GM18526 (cell line): Measurements from ENCODE around the gene KRTAP12-2.

Source experiments
- POLR2A ChIP-seq: IDR thresholded peaks from 3 replicates; pipeline ENCODE4 v1.6.1; 2011; ENCODE audit not compliant: insufficient read length; ENCODE audit errors: extremely low read depth

KRTAP12-2 gene

GRCh38 chr21:44696572-44696971 is 29.8 kb upstream of the KRTAP12-2 start:
- TF ChIP-seq POLR2A: no peak

- no peak for TF ChIP-seq POLR2A
Measured at GRCh38 chr21:44695641-44696040, 28.9 kb upstream of the KRTAP12-2 start.

- TF ChIP-seq POLR2A: no peak
Measured at GRCh38 chr21:44695184-44695583, 28.5 kb upstream of the KRTAP12-2 start.

- TF ChIP-seq POLR2A: no peak
Measured at GRCh38 chr21:44694776-44695175, 28.0 kb upstream of the KRTAP12-2 start.

- TF ChIP-seq POLR2A: no peak
Measured at GRCh38 chr21:44692798-44693512, 26.2 kb upstream of the KRTAP12-2 start.

- TF ChIP-seq POLR2A: no peak
Measured at GRCh38 chr21:44691686-44692085, 25.0 kb upstream of the KRTAP12-2 start.

GRCh38 chr21:44687671-44688070 is 20.9 kb upstream of the KRTAP12-2 start:
- TF ChIP-seq POLR2A: no peak

- no peak for TF ChIP-seq POLR2A
Measured at GRCh38 chr21:44686843-44687561, 20.3 kb upstream of the KRTAP12-2 start.

GRCh38 chr21:44686000-44686781 is 19.5 kb upstream of the KRTAP12-2 start:
- TF ChIP-seq POLR2A: no peak

- no peak for TF ChIP-seq POLR2A
Measured at GRCh38 chr21:44684483-44684882, 17.8 kb upstream of the KRTAP12-2 start.

- no peak for TF ChIP-seq POLR2A
Measured at GRCh38 chr21:44684077-44684476, 17.4 kb upstream of the KRTAP12-2 start.

- TF ChIP-seq POLR2A: no peak
Measured at GRCh38 chr21:44682580-44683151, 15.9 kb upstream of the KRTAP12-2 start.

GRCh38 chr21:44681861-44682579 is 15.3 kb upstream of the KRTAP12-2 start, which contains the start of gene KRTAP12-1:
TSS of gene KRTAP12-1 (minus strand) at chr21:44682163. CDS start at chr21:44682123, 40 bp downstream.
- TF ChIP-seq POLR2A: no peak

GRCh38 chr21:44681152-44681551 is 14.4 kb upstream of the KRTAP12-2 start:
- TF ChIP-seq POLR2A: no peak

- no peak for TF ChIP-seq POLR2A
Measured at GRCh38 chr21:44677881-44678280, 11.2 kb upstream of the KRTAP12-2 start.
